Natural killer cell (primary cell): ENCODE data around the gene SMIM41. TPM values are rescaled to one million over a fixed set of nuclear protein-coding genes. Genes with fewer than 3 reads are reported as not detected.

Source experiments
- ATAC-seq, 3 donors: fragments of 150-1000 bp in 2 of 3; fragments of 200-7000 bp in 1 of 3; cut with Tn5 transposase; 1 replicate in 1 of 3; 2 replicates in 2 of 3; pipeline ENCODE4 v1.10.0; 2021; ENCODE audit warnings: mild to moderate bottlenecking in 2 of 3, moderate library complexity in 2 of 3
- DNase-seq, 2 donors: peaks; one replicate each; pipeline versions ENCODE4 v3.0.0 to v3.0.0-alpha.2; 2013 to 2021; ENCODE audit warnings: mixed read lengths in 1 of 2
- H3K27ac ChIP-seq: one replicate; pipeline ENCODE4 v1.5.1; 2013; ENCODE audit warnings: mild to moderate bottlenecking, low read length
- H3K27me3 ChIP-seq: one replicate; pipeline ENCODE4 v1.6.1; 2013; ENCODE audit warnings: low read length; ENCODE audit not compliant: control insufficient read depth, insufficient read depth
- H3K36me3 ChIP-seq: one replicate; pipeline ENCODE4 v1.6.1; 2013; ENCODE audit warnings: low read length; ENCODE audit not compliant: control insufficient read depth, insufficient read depth
- H3K4me1 ChIP-seq: one replicate; pipeline ENCODE4 v1.6.1; 2013; ENCODE audit warnings: low read length; ENCODE audit not compliant: control insufficient read depth, insufficient read depth
- H3K4me3 ChIP-seq: one replicate; pipeline ENCODE4 v1.5.1; 2013; ENCODE audit warnings: low read length
- H3K9me3 ChIP-seq: one replicate; pipeline ENCODE4 v1.6.1; 2013; ENCODE audit warnings: low read length; ENCODE audit not compliant: control insufficient read depth, insufficient read depth
- H3K27ac Mint-ChIP-seq, 2 donors: one replicate each; pipeline ENCODE4 v1.8.0; 2022; ENCODE audit warnings: mild to moderate bottlenecking in 2 of 2, mixed read lengths in 2 of 2, moderate library complexity in 1 of 2
- H3K27me3 Mint-ChIP-seq, 2 donors: one replicate each; pipeline ENCODE4 v1.8.0; 2022; ENCODE audit warnings: low read depth in 2 of 2, mixed read lengths in 2 of 2
- H3K36me3 Mint-ChIP-seq: one replicate; pipeline ENCODE4 v1.8.0; 2022; ENCODE audit warnings: mixed read lengths
- H3K4me1 Mint-ChIP-seq, 2 donors: one replicate each; pipeline ENCODE4 v1.8.0; 2022; ENCODE audit warnings: mixed read lengths in 2 of 2
- H3K4me3 Mint-ChIP-seq: one replicate; pipeline ENCODE4 v1.8.0; 2022; ENCODE audit warnings: mild to moderate bottlenecking, moderate library complexity, mixed read lengths
- H3K9me3 Mint-ChIP-seq, 2 donors: one replicate each; pipeline ENCODE4 v1.8.0; 2022; ENCODE audit warnings: mixed read lengths in 2 of 2
- WGBS: methylation state at CpG from one replicate; pipeline ENCODE4 v1.1.7; 2013; ENCODE audit warnings: missing lambda C conversion rate; ENCODE audit not compliant: insufficient coverage; 5-methylcytosine and 5-hydroxymethylcytosine counted together
- intact Hi-C: fragments of 100-400 bp; cut with micrococcal nuclease; formaldehyde crosslinking; loops from one replicate; pipeline ENCODE4 v1.14.2; 2022
- total RNA-seq, 4 donors: library from RNA; stranded (reverse); fragments of 120-200 nt in 1 of 4; gene quantifications; one replicate each; pipeline versions ENCODE4 v1.2.3 to v1.2.4, GENCODE V29; 2013 to 2022
- TF ChIP-seq, protein P1 (sequence below): fragments of 200-600 bp; IDR thresholded peaks from one replicate; pipeline ENCODE4 v1.8.0; 2022; ENCODE audit warnings: antibody characterized with exemption

Gene SMIM41
- total RNA-seq, 3 donors from 2014 or later (not counting 1 experiment from before 2014, with no cell fraction given), result not detected

DNA sequence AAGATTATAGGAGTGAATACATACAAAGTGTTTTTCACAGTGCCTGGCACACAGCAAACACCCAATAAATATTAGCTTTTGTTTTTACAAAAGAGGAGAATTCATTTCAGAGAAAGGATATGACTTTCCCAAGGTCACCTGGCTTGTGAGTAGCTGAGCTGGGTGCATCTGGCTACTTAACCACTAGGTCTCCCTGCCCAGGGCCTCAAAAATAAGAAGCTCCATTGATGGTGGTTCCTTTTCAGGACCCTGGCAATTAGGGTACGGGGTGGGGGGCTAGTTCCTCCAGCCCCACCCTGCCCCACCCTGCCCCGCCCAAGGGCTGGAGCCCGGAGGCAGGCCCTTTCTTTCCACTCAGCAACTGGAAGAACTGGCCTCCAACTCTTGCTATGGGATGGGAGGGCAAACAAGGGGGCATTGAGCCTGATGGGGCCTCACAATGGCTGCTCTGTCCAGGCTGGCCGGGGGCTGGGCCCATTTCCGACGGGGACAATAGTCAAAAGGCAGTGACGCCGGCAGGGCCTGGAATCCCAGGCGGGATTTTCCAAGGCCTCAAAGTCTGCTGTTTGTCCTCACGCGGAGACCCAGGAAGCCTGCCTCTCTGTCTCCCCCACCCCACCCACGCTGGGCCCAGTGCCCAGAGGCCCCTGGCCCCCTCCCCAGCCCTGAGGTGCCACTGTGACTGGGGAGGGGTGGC, 17.9 kb upstream of the SMIM41 start:
- no peak for ATAC-seq
- TF ChIP-seq, protein P1, sequence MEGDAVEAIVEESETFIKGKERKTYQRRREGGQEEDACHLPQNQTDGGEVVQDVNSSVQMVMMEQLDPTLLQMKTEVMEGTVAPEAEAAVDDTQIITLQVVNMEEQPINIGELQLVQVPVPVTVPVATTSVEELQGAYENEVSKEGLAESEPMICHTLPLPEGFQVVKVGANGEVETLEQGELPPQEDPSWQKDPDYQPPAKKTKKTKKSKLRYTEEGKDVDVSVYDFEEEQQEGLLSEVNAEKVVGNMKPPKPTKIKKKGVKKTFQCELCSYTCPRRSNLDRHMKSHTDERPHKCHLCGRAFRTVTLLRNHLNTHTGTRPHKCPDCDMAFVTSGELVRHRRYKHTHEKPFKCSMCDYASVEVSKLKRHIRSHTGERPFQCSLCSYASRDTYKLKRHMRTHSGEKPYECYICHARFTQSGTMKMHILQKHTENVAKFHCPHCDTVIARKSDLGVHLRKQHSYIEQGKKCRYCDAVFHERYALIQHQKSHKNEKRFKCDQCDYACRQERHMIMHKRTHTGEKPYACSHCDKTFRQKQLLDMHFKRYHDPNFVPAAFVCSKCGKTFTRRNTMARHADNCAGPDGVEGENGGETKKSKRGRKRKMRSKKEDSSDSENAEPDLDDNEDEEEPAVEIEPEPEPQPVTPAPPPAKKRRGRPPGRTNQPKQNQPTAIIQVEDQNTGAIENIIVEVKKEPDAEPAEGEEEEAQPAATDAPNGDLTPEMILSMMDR, result no peak
- H3K4me1 Mint-ChIP-seq, result no peaks in the 10 kb centered on the region
- H3K36me3 Mint-ChIP-seq, result no peaks in the 10 kb centered on the region
- H3K36me3 ChIP-seq, result no peaks in the 10 kb centered on the region
- H3K27ac ChIP-seq, result no peak overlapping the region
- no peaks in the 10 kb centered on the region for H3K9me3 Mint-ChIP-seq
- no peak for DNase-seq
- no peaks in the 10 kb centered on the region for H3K4me1 ChIP-seq
- peaks cover 0 to 8% of the 10 kb centered on the region in 2 donors for H3K27me3 Mint-ChIP-seq
- H3K27ac Mint-ChIP-seq, result no peak overlapping the region
- no peak overlapping the region for H3K4me3 ChIP-seq
- H3K27me3 ChIP-seq, result no peaks in the 10 kb centered on the region
- WGBS, result 91% methylated on average over 9 of the region's 12 CpGs
- intact Hi-C loops, result no loop called here
- H3K4me3 Mint-ChIP-seq, result no peak overlapping the region
- H3K9me3 ChIP-seq, result no peaks in the 10 kb centered on the region

DNA sequence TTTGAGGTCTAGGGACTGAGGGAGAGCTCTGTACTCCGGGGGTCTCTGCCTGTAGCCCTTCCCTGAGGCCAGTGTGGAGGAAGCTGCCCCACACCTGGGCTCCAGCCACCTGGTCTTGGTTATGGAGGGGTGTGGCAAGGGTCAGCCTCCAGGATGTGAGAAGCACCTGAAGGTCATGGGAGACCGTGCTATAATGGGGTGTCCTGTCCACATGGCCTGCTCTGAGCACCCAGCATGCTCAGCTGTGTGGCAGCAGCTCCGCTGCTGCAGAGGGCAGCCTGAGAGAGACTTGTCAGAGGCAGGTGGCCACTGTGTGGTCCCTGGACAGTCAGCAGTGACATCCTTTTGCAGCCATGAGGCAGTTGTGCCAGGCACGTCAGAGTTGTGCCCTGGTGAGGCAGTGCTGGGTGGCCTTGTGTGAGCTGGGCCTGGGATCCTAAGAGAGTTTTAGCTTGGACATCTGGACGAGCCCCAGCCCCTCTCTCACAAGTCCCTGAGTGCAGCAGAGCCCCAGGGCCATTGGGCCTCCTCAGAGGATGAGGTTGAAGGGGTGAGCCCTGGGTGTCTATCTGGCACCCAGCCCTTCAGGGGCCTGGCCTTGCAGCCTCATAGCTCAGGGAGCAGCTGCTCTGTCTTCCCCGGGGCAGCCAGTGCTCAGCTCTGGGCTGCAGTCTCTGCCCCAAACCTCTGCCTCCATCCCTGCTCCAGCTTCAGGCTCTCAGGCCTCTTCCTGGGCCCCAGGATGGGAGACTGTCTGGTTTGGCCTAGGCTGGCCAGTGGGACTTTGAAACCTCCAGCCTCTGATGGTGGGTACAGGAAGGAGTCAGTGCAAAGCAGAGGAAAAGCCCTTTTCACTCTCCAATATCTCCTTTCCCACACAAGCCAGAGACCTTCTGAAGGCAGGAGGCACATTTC, 17.1 kb upstream of the SMIM41 start:
- Mint-ChIP-seq H3K27ac (no peak overlapping the region), H3K36me3 (no peaks in the 10 kb centered on the region), H3K27me3 (peaks cover 0 to 13% of the 10 kb centered on the region in 2 donors), H3K4me3 (no peak overlapping the region), H3K9me3 (no peaks in the 10 kb centered on the region), H3K4me1 (no peaks in the 10 kb centered on the region)
- no peaks in the 10 kb centered on the region for H3K9me3 ChIP-seq
- intact Hi-C loops, result no loop called here
- H3K4me1 ChIP-seq, result no peaks in the 10 kb centered on the region
- H3K27ac ChIP-seq, result no peak overlapping the region
- H3K4me3 ChIP-seq, result no peak overlapping the region
- no peaks in the 10 kb centered on the region for H3K36me3 ChIP-seq
- WGBS, result 80% methylated on average over 6 of the region's 6 CpGs
- no peak for DNase-seq
- H3K27me3 ChIP-seq, result no peaks in the 10 kb centered on the region
- no peak for ATAC-seq
- TF ChIP-seq, protein P1, result no peak

DNA sequence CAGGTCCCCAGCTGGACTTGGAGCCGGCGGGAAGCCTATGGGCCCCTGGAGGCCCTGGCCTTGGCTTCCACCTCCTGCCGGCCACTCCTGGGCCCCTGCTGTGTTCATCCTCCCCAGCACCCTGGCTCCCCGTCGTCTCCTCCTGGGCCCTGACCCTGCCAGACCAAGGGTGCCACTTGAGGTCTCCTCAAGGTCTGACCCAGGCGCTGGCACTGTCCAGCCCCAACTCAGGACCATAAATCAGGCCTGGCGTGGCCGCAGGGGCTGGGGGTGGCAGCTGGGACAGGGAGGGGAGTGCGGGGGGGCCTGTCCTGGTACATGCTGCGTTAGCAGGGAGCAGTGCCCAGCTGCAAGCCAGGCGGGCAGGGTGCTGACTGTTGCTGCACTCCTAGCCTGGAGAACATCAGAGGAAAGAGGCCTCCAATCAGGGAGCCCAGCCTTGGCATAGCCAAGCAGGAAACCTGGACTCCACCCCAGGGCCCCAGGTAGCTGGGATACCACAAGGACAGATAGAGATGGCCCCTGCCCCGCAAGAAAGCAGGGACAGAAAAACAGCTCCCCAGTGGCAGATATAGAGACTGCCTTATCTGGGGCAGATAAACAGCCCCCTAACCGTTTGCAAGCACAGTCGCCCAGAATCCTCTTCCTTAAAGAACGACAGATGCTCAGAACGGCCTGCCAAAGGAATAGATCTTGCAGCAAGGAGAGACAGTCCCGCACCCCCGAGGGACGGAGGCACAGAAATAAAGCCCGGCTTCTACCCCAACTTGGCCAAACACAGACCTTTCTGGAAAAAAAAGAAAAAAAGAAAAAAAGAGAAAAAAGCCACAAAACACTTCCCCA, 16.2 kb upstream of the SMIM41 start:
- Mint-ChIP-seq H3K4me3 (no peak overlapping the region), H3K27me3 (peaks cover 0 to 13% of the 10 kb centered on the region in 2 donors), H3K9me3 (no peaks in the 10 kb centered on the region), H3K27ac (no peak overlapping the region), H3K4me1 (no peaks in the 10 kb centered on the region), H3K36me3 (no peaks in the 10 kb centered on the region)
- ATAC-seq (no peak), DNase-seq (no peak)
- Histone ChIP-seq H3K36me3 (no peaks in the 10 kb centered on the region), H3K4me1 (no peaks in the 10 kb centered on the region), H3K9me3 (no peaks in the 10 kb centered on the region), H3K27me3 (no peaks in the 10 kb centered on the region), H3K27ac (no peak overlapping the region), H3K4me3 (no peak overlapping the region)
- TF ChIP-seq, protein P1, result no peak
- WGBS, result 89% methylated on average over 20 of the region's 20 CpGs
- intact Hi-C loops, result no loop called here
